HepG2 (cell line): ENCODE results near the gene HTR1D. TPM values are rescaled to one million over a fixed set of nuclear protein-coding genes. Genes with fewer than 3 reads are reported as not detected.

Experiments
- ATRX ChIP-seq: sonication (generic); formaldehyde crosslinking; IDR thresholded peaks from 2 replicates; pipeline ENCODE4 v1.4.0; 2020; ENCODE audit warnings: missing genetic modification reagents, borderline replicate concordance
- DMAP1 ChIP-seq: IDR thresholded peaks from 2 replicates; pipeline ENCODE4 v1.6.1; 2016
- DPF2 ChIP-seq: sonication (generic); formaldehyde crosslinking; IDR thresholded peaks from 2 replicates; pipeline ENCODE4 v1.4.0; 2020; ENCODE audit warnings: mild to moderate bottlenecking, low read depth, missing genetic modification reagents, borderline replicate concordance
- HMG20A ChIP-seq: IDR thresholded peaks from 2 replicates; pipeline ENCODE4 v1.6.1; 2016; ENCODE audit warnings: borderline replicate concordance
- KMT2A ChIP-seq: sonication (generic); formaldehyde crosslinking; IDR thresholded peaks from 2 replicates; pipeline ENCODE4 v1.4.0; 2020; ENCODE audit warnings: missing genetic modification reagents
- MZF1 ChIP-seq: sonication (generic); formaldehyde crosslinking; IDR thresholded peaks from 2 replicates; pipeline ENCODE4 v1.8.1; 2023; ENCODE audit warnings: mild to moderate bottlenecking, missing genetic modification reagents, borderline replicate concordance
- NCOA2 ChIP-seq: sonication (generic); formaldehyde crosslinking; IDR thresholded peaks from 2 replicates; pipeline ENCODE4 v1.8.0; 2022; ENCODE audit warnings: inconsistent platforms
- NPAS2 ChIP-seq: sonication (generic); formaldehyde crosslinking; IDR thresholded peaks from 2 replicates; pipeline ENCODE4 v1.8.0; 2022; ENCODE audit warnings: mild to moderate bottlenecking, missing genetic modification reagents, borderline replicate concordance
- PAF1 ChIP-seq: IDR thresholded peaks from 2 replicates; pipeline ENCODE4 v1.6.1; 2016; ENCODE audit warnings: missing genetic modification reagents, missing compliant biosample characterization
- SETDB1 ChIP-seq: sonication (generic); formaldehyde crosslinking; IDR thresholded peaks from 2 replicates; pipeline ENCODE4 v1.5.1; 2020; ENCODE audit warnings: missing genetic modification reagents, mild to moderate bottlenecking, borderline replicate concordance
- SUZ12 ChIP-seq: fragments of 150-350 bp; IDR thresholded peaks from 2 replicates; pipeline ENCODE4 v1.6.1; 2014; ENCODE audit warnings: low read depth, low read length
- TEAD3 ChIP-seq: optimal IDR thresholded peaks from 2 replicates; pipeline ENCODE3; 2016; ENCODE audit warnings: borderline replicate concordance
- TRIM24 ChIP-seq: sonication (generic); formaldehyde crosslinking; IDR thresholded peaks from 2 replicates; pipeline ENCODE4 v1.8.0; 2022; ENCODE audit warnings: mild to moderate bottlenecking, missing genetic modification reagents
- ZBED4 ChIP-seq: sonication (generic); formaldehyde crosslinking; IDR thresholded peaks from 2 replicates; pipeline ENCODE4 v1.4.0; 2020; ENCODE audit warnings: missing genetic modification reagents, borderline replicate concordance
- ZNF263 ChIP-seq: sonication (generic); formaldehyde crosslinking; IDR thresholded peaks from 2 replicates; pipeline ENCODE4 v1.4.0; 2020; ENCODE audit warnings: missing genetic modification reagents
- ZNF850 ChIP-seq: sonication (generic); formaldehyde crosslinking; conservative IDR thresholded peaks from 2 replicates; pipeline ENCODE4 v1.9.0; 2021; ENCODE audit warnings: mild to moderate bottlenecking, missing genetic modification reagents
- polyA plus RNA-seq, 8 experiments: library from polyadenylated mRNA; depleted of rRNA in 3 of 8; stranded (reverse) in 7 of 8; unstranded in 1 of 8; fragments of >200 nt; fragmentation: Illumina TruSeq in 4 of 8; extraction: Trizol in 4 of 8; gene quantifications; 2 replicates each; pipeline versions ENCODE4 v1.2.1 to v1.2.3, GENCODE V29; 2011 to 2016; ENCODE audit warnings: low read depth in 4 of 8, missing spikeins in 1 of 8, mixed read lengths in 1 of 8; ENCODE audit not compliant: insufficient read depth in 1 of 8
- total RNA-seq, 5 experiments: library from RNA; depleted of rRNA; stranded (reverse); fragments of >200 nt; fragmentation: Illumina TruSeq; extraction: Trizol; gene quantifications; 2 replicates each; pipeline ENCODE4 v1.2.3, GENCODE V29; 2016; ENCODE audit warnings: low read depth in 1 of 5
- TF ChIP-seq, protein P1 (sequence below): sonication (generic); formaldehyde crosslinking; IDR thresholded peaks from 2 replicates; pipeline ENCODE4 v1.9.0; 2021; ENCODE audit warnings: missing genetic modification reagents, borderline replicate concordance
- TF ChIP-seq, protein P2 (sequence below): sonication (generic); formaldehyde crosslinking; IDR thresholded peaks from 2 replicates; pipeline ENCODE4 v1.9.0; 2022; ENCODE audit warnings: missing genetic modification reagents, mild to moderate bottlenecking, borderline replicate concordance
- TF ChIP-seq, protein P3 (sequence below): sonication (generic); formaldehyde crosslinking; IDR thresholded peaks from 2 replicates; pipeline ENCODE4 v1.5.1; 2020; ENCODE audit warnings: missing genetic modification reagents, mild to moderate bottlenecking, borderline replicate concordance

Gene HTR1D
- total and polyA plus RNA-seq, 2 of the 13 experiments (the other 11 are each of a cell fraction or from before 2014, with no cell fraction given), result 0.04 to 0.07 TPM

DNA sequence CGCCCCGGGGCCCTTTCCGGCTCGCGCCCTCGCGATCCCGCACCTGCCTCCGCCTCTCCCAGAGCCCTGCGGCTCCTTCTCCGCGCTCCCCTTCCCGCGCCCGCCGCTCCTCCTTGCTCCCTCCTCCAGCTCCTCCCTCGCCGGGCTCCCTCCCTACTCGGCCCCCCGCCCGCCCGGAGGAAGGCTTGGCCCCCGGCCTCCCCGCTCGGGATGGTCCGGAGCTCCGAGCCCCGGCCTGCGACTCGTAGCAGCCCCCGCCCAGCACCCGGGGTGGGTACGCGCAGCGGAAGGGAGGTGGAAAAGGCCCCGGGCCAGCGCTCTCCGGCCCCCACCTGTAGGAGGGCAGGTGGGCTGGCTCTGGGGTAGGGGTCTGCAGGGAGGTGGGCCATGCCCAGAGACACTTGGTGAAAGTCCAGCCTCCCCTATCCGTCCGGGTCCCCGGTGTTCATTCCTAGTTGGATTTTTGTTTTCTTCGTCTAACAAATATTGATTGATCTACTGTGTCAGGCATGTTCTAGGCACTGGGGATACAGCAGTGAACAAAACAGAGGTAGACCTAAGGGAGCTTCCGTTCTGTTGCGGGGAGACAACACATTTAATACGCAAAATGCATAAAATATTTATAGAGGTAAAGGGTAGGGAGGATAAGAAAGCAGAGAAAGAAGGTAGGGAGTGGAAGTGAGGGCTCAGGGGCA is at the start of gene HTR1D (continued):
- TF ChIP-seq ZBED4 (CRISPR knock-in tag) (no peak), NPAS2 (no peak), DPF2 (CRISPR knock-in tag) (no peak), PAF1 (no peak), DMAP1 (CRISPR knock-in tag) (no peak), TRIM24 (no peak), MZF1 (CRISPR knock-in tag) (no peak), ZNF263 (CRISPR knock-in tag) (peak; percentile 91), NCOA2 (CRISPR knock-in tag) (no peak), ZNF850 (CRISPR knock-in tag) (no peak), SUZ12 (no peak), HMG20A (CRISPR knock-in tag) (no peak), KMT2A (CRISPR knock-in tag) (no peak), SETDB1 (CRISPR knock-in tag) (no peak), TEAD3 (CRISPR knock-in tag) (peak; percentile 20), ATRX (CRISPR knock-in tag) (no peak)
- TF ChIP-seq, protein P1, sequence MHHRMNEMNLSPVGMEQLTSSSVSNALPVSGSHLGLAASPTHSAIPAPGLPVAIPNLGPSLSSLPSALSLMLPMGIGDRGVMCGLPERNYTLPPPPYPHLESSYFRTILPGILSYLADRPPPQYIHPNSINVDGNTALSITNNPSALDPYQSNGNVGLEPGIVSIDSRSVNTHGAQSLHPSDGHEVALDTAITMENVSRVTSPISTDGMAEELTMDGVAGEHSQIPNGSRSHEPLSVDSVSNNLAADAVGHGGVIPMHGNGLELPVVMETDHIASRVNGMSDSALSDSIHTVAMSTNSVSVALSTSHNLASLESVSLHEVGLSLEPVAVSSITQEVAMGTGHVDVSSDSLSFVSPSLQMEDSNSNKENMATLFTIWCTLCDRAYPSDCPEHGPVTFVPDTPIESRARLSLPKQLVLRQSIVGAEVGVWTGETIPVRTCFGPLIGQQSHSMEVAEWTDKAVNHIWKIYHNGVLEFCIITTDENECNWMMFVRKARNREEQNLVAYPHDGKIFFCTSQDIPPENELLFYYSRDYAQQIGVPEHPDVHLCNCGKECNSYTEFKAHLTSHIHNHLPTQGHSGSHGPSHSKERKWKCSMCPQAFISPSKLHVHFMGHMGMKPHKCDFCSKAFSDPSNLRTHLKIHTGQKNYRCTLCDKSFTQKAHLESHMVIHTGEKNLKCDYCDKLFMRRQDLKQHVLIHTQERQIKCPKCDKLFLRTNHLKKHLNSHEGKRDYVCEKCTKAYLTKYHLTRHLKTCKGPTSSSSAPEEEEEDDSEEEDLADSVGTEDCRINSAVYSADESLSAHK (CRISPR knock-in tag), result no peak
- TF ChIP-seq, protein P2, sequence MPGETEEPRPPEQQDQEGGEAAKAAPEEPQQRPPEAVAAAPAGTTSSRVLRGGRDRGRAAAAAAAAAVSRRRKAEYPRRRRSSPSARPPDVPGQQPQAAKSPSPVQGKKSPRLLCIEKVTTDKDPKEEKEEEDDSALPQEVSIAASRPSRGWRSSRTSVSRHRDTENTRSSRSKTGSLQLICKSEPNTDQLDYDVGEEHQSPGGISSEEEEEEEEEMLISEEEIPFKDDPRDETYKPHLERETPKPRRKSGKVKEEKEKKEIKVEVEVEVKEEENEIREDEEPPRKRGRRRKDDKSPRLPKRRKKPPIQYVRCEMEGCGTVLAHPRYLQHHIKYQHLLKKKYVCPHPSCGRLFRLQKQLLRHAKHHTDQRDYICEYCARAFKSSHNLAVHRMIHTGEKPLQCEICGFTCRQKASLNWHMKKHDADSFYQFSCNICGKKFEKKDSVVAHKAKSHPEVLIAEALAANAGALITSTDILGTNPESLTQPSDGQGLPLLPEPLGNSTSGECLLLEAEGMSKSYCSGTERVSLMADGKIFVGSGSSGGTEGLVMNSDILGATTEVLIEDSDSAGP (CRISPR knock-in tag), result no peak
- TF ChIP-seq, protein P3, sequence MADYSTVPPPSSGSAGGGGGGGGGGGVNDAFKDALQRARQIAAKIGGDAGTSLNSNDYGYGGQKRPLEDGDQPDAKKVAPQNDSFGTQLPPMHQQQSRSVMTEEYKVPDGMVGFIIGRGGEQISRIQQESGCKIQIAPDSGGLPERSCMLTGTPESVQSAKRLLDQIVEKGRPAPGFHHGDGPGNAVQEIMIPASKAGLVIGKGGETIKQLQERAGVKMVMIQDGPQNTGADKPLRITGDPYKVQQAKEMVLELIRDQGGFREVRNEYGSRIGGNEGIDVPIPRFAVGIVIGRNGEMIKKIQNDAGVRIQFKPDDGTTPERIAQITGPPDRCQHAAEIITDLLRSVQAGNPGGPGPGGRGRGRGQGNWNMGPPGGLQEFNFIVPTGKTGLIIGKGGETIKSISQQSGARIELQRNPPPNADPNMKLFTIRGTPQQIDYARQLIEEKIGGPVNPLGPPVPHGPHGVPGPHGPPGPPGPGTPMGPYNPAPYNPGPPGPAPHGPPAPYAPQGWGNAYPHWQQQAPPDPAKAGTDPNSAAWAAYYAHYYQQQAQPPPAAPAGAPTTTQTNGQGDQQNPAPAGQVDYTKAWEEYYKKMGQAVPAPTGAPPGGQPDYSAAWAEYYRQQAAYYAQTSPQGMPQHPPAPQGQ (CRISPR knock-in tag), result no peak
